Stimulated activated CD8-positive, alpha-beta memory T cell treated with anti-CD3 and anti-CD28 coated beads, Interleukin-4, amount 100 ng/mL, for 4 hours (primary cell): ENCODE measurements around the gene LEF1.

Experiments
- DNase-seq, 2 donors: peaks; one replicate each; pipeline ENCODE4 v3.0.0-alpha.2; 2020; ENCODE audit warnings: low read depth in 2 of 2, low spot score in 1 of 2

Gene LEF1

GRCh38 chr4:108175966-108176365 lies 7.2 kb upstream of the LEF1 start:
- no peak for DNase-seq

- no peak for DNase-seq
Measured at GRCh38 chr4:108174856-108175255, 6.1 kb upstream of the LEF1 start.

GRCh38 chr4:108173599-108174057 lies 4.9 kb upstream of the LEF1 start:
- DNase-seq: no peak

GRCh38 chr4:108172753-108173598 lies 4.2 kb upstream of the LEF1 start:
- peak in 1 of 2 donors; percentile 32 for DNase-seq

- DNase-seq: no peak
Measured at GRCh38 chr4:108172231-108172752, 3.6 kb upstream of the LEF1 start.

- peak in 1 of 2 donors; percentile 28 for DNase-seq
Measured at GRCh38 chr4:108171339-108172230, 2.9 kb upstream of the LEF1 start.

GRCh38 chr4:108170631-108171338 lies 2.1 kb upstream of the LEF1 start:
- DNase-seq: no peak

- DNase-seq: no peak
Measured at GRCh38 chr4:108169664-108170063, 932 bp upstream of the LEF1 start.

GRCh38 chr4:108168160-108168670 lies 517 bp downstream of the LEF1 start:
- no peak for DNase-seq

GRCh38 chr4:108166441-108167315 lies 2.1 kb downstream of the LEF1 start:
- DNase-seq: peak in 1 of 2 donors; percentile 18

GRCh38 chr4:108166038-108166437 lies 2.7 kb downstream of the LEF1 start:
- DNase-seq: no peak

- DNase-seq: no peak
Measured at GRCh38 chr4:108165586-108165985, 3.1 kb downstream of the LEF1 start.

- DNase-seq: no peak
Measured at GRCh38 chr4:108163351-108163750, 5.4 kb downstream of the LEF1 start.

- DNase-seq: no peak
Measured at GRCh38 chr4:108160741-108161352, 7.9 kb downstream of the LEF1 start.

GRCh38 chr4:108159845-108160244 lies 8.9 kb downstream of the LEF1 start:
- DNase-seq: no peak

- no peak for DNase-seq
Measured at GRCh38 chr4:108157655-108158054, 11.1 kb downstream of the LEF1 start.

GRCh38 chr4:108156391-108156790 lies 12.3 kb downstream of the LEF1 start:
- no peak for DNase-seq

GRCh38 chr4:108155373-108155772 lies 13.4 kb downstream of the LEF1 start:
- no peak for DNase-seq

- no peak for DNase-seq
Measured at GRCh38 chr4:108152980-108153379, 15.8 kb downstream of the LEF1 start.
